ENCODE measurements around the gene TMEM145.
"Not testable (repeated sequence)": the region's sequence is repeated elsewhere in the genome, so short reads cannot be mapped to it uniquely, and the experiment has no call there.

TMEM145 gene

DNA sequence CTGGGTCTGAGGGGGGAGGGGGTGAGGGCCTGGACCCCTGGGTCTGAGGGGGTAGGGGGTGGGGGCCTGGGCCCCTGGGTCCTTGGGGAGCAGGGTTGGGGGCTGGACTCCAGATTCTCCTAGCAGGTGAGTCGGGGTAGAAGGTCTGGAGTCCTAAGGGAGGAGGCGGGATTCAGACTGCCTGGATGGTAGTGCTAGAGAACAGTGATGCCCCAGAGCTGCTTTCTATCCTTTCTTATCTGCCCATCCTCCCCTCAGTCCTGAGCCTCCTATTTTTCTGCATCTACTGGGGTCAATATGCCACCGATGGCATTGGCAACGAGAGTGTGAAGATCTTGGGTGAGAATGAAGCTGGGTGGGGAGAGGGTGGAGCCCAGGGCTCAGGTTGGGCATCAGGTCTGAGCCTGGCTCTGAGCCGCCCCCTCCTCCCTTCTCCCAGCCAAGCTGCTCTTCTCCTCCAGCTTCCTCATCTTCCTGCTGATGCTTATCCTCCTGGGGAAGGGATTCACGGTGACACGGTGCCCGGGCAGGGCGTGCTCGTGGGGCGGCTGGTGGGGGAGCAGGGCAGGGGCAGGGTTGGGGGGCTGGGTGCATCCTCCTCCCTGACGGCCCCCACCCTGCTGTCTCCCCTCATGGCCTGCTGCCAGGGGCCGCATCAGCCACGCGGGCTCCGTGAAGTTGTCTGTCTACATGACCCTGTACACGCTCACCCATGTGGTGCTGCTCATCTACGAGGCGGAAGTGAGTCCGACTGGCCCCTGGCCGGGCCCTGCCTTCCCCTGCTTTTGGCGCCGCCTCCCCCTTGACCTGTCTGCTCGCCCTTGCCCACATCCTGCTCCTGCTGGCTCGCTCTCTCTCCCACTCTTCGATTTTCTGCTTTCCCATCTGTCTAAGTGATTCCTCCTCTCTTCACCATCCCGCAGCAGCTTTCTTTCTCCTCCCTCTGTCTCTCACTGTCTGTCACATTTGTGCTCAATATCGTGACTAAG, 3.4 kb downstream of the TMEM145 start:
- no peak for DNase-seq

DNA sequence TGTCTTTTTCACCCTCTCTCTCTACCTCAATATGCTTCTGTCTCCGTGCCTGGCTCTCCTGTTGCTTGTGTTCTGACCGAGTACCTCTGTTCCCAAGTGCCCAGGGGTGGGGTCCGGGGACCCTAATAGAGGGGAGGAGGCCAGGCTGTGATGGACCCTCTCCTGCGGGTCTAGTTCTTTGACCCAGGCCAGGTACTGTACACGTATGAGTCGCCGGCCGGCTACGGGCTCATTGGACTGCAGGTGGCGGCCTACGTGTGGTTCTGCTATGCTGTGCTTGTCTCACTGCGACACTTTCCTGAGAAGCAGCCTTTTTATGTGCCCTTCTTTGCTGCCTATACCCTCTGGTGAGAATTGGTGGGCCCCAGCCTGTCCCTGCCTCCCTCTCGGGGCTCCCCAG, 4.4 kb downstream of the TMEM145 start:
- DNase-seq: no peak

DNA sequence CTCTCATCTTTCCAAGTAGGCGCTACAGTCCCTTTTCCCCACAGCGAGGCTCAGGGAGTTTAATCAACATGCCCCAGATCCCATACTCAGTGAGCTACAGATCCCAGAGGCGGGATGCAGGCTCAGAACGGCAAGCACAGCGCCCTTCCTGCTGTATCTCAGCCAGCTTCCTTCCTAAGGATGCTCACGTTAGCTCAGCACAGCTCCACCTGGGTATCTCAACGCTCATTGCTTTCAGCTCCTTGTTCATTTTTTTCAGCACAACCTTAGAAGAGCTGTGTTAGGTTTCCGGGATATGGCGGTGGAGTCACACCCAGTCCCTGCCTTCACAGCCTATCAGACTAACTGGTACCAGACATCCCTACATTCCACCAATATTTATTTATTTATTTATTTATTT, 9.2 kb downstream of the TMEM145 start:
- no peak for DNase-seq

DNA sequence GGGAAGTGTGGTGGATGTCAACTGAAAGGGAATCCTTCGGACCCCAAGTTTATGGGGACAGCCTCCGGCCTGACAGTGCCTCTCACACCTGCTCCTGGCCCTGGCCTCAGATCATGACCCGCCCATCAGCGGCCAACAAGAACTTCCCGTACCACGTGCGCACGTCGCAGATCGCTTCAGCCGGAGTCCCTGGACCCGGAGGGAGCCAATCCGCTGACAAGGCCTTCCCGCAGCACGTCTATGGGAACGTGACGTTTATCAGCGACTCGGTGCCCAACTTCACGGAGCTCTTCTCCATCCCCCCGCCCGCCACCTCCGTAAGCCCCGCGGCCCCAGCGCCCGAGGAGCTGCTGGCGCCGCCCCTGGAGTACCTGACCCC, 10.4 kb downstream of the TMEM145 start:
- no peak for DNase-seq

DNA sequence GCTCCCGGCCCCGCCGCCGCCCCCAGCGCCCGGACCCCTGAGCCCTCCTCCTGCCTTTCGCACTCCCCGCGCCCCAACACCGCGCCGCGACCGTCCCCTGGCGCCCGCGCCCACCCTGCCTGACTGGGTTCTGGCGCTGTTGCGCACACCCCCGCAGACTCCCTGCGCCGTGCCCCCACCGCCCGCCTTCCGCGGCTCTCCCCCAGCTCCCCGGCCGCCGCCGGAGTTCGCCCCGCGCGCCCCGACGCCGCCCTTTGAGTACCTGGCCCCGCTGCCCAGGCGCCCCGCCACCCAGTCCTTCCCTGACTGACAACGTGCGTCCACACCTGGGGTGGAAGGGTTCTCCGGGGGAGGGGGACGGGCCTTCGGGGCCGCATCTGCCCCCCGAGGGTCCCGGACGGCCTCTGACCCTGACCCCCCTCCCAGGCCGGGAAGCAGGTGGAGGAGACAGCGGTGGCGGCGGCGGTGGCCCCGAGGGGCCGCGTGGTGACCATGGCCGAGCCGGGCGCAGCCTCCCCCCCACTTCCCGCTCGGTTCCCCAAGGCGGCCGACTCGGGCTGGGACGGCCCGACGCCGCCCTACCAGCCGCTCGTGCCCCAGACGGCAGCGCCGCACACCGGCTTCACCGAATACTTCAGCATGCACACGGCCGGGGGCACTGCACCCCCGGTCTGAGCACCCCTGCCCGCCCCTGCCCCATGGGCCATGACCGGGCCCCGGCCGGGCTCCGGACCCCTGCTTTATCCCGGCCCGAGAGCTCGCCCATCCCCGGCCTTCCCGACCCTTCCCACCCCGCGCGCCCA, 10.9 kb downstream of the TMEM145 start:
- peak; percentile 36 for DNase-seq

DNA sequence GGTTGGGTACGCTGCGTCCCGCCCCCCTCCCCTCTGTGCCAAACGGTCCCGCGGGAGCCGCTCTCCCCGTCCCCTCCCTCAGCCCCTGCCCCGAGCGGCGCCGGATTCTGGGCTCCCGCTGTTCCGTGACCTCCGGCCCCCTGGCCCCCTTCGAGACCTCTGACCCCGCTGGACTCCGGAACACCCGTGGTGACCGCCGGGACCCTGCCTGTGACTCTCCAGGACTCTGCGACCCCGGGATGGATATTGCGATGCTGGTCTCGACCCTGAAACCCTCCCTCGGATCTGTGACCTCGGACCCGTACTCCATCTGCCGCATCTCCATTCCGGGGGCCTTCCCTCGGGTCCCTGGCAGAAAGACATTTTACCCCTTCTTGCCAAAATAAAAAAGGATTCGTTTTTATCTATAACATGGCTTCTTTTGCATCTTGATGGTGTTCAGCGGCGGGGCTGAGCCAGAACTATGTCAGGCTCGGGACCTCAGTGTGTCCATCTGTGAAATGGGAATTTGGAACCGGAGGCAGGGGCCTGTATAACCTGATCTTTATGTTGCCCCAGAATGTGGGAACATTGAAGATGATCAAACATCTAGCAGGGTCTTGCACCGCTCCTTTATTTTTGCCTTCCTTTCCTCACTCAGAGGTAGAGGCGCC, 11.7 kb downstream of the TMEM145 start:
- peak; percentile 27 for DNase-seq

DNA sequence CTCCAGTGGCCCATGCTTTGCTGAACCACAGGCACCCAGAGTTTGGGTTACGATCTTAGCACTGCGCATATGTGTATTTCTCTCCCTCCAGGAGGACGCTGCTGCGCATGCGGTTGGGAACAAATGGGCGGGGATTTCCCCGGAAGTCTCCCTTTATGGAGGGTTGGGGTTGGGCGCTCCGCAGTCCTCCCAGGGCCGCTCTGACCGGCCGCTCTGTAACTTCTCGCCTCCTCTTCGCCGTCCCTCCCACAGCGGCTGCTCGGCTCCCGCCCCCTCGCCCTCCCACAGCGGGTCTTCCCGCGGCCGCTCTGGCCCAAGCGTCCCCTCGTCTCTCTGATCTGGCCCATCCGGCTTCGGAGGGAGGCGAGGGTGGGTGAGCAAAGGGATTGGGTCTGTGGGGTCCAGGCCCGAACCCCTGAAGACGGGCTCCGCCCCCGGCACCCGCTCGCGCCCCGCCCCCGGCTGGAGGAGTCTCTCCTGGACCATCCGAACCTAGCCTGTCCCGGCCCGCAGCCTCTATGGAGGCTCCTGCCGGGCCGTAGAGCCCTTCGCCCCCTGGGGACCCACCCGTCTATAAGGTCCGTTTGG, 12.3 kb downstream of the TMEM145 start, which contains the start of gene MEGF8:
TSS of gene MEGF8 (plus strand) at position 328 of the 588 bp plus-strand sequence. CDS start 609 bp downstream, outside the sequence.
- DNase-seq: peak; percentile 98

DNA sequence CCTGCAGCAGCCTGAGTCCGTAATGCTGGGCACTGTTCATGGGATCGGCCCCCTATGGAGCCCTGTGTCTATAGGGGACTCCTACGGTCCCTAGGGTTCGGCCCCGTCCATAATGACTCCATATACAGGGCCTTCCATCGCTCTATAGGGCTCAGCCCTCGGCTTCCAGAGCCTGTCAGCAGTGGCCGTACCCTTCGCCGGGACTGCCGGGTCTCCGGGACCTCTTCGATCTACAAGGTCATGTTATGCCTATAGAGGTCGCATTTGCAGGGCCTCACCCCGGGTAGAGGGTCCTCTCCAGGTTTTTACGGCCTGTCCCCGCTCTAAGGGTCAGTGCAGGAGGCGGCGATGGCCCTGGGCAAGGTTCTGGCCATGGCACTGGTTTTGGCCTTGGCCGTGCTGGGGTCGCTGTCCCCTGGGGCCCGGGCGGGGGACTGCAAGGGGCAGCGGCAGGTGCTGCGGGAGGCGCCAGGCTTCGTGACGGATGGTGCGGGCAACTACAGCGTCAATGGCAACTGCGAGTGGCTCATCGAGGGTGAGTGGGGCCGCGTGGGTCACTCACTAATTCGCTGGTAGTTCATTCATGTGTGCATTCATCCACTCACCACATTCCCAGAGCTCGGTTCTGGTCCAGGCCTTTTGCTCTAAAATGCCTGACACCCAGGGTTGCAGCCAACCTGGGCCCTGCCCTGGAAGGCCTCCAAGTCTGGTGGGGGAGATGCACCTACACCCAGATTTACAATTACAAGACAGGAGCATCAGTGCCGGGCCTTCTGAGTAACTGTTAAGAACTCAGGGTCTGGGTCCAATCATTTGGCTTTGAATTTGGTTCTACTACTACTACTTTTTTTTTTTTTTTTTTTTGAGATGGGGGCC, 13.0 kb downstream of the TMEM145 start:
- no peak for DNase-seq

DNA sequence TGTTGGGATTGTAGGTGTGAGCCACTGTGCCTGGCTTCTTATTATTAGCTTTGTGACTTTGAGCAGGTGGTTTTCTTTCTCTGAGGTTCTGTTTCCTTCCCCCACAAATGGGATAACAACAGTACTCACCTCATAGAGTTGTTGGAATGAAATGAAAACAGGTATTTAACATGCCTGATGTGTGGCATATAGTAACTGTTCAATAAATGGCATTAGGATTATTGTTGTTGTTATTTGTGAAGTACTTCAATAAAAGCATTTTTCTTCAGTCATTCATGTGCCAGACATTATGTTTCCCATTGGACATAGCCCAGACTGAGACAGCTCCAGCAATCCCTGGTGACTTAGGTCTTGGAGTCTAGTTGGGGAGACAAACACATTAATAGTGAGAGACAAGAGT, 13.9 kb downstream of the TMEM145 start:
- no peak for DNase-seq

DNA sequence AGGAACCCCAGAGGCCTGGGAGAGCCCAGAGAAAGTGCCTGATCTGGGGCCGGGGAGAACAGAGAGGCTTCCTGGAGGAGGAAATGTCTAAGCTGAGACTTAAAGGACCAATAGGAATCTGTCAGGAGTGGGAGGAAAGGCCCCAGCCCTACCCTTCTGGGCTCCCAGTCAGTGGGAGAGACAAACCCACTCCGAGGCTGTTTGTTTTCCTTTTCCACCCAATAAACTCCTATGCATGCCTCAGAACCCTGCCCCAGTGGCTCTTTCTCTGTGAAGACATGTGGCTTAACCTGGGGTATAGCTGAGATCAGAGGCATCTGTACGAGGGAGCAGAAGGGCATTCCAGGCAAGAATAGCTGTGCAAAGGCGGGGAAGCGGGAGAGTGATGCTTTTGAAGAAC, 14.3 kb downstream of the TMEM145 start:
- no peak for DNase-seq

DNA sequence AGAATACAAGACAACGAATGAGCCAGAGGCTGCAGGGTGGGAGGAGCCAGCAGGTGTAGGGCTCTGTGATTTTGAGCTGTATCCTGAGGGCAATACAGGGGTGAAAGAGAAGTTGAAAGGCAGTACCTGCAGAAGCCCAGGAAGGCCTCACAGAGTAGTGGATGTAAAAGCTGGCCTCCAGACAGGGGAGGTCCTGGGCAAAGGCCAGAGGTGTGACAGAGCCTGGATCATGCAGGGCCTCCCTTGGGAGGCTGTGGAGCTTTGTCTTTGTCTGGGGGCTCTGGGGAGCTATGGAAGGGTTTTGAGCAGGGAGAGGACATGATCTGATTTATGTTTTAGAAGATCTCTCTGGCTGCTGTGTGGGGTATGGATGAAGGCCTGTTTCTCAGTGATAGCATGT, 15.0 kb downstream of the TMEM145 start:
- no peak for DNase-seq

DNA sequence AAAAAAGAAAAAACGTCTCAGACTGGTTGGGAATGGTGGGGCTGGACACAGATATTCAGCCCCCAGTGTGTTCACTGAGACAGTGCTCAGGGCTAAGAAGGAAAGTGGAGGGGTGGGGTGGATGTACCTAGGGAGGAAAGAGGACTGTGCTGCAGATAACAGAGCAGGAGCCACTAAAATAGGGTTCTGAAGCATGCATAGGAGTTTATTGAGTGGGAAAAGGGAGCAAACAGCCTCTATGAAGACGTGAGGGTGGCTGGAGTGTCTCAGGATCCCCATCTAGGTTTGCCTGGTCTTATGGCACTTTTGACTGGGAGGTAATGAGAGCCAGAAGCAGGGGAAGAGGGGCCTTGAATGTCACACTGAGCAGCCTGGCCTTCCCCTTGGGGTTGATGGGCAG, 15.7 kb downstream of the TMEM145 start:
- DNase-seq: no peak

DNA sequence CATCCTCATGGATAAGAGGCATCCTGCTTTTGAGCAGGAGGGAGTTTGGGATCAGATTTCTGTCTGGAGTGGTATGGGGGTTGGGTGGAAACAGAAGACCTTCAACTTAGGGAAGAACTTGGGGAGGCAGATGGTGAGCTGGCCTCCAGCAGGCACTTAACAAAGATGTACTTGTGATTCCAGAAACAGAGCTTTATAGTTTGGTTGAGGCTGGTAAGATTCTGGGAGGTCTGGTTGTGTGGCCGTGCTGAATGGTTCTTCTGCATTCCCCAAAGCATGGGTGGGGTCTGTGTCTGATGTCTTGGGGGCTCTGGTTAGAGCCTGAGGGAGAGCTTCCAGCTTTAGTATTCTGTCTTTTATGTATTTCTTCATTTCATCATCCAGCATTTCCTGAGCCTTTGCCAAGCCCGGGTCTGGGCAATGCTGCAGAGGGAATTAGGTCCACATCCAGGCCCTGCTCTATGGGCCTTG, 17.2 kb downstream of the TMEM145 start:
- no peak for DNase-seq

DNA sequence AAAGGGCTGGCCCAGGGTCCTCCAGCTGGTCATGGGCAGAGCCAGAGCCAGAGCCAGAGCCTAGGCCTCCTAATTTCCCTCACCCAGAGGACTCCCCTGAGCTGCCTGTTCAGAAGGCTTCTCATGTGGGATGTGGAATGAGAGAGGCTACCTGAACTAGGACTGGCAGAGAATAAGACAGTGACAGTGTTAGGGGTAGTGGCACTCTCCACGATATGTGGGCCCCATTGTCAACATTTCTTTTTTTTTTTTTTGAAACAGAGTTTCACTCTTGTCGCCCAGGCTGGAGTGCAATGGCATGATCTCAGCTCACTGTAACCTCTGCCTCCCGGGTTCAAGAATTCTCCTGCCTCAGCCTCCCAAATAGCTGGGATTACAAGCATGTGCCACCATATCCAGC, 18.2 kb downstream of the TMEM145 start:
- DNase-seq: not testable (repeated sequence)

DNA sequence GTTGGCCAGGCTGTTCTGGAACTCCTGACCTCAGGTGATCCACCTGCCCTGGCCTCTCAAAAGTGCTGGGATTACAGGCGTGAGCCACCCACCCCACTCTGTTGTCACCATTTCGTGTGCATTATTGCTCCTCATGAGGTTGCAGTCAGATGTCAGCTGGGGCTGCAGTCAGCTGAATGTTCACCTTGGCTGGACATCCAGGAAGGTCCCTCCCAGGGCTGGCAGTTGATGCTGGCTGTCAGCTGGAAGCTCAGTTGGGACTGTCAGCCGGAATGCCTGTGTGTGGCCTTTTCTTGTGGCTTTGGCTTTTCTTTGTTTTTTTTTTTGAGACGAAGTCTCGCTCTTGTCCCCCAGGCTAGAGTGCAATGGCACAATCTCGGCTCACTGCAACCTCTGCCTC, 18.9 kb downstream of the TMEM145 start:
- DNase-seq: no peak

DNA sequence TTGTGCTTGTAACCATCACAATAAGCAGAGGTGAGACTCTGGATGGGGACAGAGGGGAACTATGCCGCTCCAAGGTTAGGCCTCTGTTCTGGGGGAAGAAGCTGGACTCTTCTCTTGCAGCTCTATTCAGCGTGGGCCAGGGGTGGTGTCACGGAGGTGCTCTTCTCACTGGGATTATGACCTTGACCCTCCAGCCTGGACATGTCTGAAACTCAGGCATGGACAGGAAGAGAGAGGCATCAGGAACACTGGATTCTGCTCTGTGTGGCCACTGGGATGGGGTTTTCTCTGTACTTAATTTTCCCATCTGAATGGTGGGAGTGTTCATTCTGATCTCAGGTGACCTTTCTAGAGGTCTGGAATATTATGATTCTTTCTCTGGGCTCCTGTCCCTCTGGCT, 19.9 kb downstream of the TMEM145 start:
- DNase-seq: no peak

DNA sequence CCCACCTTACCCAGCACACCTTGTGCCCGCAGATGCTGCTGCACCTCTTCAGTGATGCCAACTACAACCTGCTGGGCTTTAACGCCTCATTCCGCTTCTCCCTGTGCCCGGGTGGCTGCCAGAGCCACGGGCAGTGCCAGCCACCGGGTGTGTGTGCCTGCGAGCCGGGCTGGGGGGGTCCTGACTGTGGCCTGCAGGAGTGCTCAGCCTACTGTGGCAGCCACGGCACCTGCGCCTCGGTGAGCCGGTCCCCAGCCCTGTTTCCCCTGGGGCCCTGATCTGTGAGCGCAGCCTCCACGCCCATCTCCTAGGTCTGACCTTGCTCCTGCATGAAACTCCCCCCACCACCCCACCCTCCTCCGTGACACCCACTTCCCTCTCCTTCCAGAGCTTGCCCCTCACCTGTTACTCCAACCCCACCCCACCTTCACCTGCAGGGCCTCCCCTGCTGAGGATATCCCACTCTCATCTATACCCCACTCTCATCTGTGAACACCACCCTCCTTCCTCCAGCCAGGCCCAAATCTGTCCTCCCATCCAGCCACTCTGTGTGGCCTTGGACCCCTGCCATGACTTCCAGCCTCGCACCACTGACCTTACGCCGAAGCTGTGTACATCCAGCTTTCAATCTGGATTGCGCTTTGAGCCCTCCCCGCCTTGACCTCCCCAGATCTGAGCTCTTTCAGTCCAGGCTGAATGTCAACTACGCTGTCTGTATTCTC, 21.0 kb downstream of the TMEM145 start:
- no peak for DNase-seq

DNA sequence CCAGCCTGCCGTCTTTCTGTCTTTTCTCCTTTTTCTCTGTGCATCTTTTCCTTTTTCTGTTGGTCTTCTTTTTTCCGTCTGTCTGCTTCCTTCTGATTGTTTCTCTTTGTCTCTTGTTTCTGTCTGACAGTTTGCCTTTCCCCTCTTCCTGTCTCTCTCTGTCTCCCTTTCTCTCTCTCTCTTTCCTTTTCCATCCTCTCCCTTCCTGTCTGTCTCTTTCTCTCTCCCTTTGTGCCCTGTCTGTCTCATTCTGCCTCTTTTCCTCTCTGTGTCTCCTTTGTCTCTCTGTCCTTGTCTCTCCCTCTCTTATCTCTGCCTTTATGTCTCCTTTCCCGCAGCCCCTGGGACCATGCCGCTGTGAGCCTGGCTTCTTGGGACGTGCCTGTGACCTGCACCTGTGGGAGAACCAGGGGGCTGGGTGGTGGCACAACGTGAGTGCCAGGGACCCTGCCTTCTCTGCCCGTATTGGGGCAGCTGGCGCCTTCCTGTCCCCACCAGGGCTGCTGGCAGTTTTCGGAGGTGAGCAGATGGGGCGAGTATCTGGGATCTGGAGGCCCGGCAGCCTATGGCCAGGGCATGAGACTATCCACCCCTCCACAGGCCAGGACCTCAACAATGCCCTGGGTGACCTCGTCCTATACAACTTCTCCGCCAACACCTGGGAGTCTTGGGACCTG, 21.7 kb downstream of the TMEM145 start:
- no peak for DNase-seq

DNA sequence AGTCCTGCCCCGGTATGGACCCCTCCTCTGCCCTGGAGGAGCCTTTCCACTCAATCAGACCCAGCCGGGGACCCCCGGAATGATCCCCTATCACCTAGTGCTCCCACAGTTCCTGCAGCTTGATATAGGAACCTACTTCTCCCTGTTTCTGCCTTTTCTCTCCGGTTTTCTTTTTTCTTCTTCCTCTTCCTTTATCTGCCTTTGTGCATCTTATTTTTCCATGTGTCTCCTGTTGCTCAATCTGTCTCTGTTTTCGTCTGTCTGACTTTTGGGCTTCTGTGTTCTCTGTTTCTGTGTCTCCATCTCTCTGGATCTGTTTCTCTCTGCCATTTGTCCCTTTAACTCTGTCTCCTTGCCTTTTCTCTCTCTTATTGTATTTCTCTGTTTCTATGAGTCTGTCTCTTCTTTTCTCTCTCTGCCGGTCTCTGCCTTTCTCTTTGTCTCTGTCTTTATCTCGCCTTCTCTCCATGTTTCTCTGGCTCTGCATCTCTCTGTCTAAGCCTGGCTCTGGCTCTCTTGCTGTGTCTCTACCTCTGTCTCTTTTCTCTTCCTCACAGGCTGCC, 22.3 kb downstream of the TMEM145 start:
- no peak for DNase-seq

DNA sequence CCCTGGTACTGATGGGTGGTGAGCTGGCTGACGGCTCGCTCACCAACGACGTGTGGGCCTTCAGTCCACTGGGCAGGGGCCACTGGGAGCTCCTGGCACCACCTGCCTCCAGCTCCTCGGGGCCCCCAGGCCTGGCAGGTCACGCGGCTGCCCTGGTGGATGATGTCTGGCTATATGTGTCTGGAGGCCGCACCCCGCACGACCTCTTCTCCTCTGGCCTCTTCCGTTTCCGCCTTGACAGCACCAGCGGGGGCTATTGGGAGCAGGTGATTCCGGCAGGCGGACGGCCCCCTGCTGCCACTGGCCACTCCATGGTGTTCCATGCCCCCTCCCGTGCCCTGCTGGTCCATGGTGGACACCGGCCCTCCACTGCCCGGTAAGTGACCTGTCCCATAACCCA, 22.9 kb downstream of the TMEM145 start:
- DNase-seq: no peak
